HL-60 (cell line): ENCODE data around the gene NPHP1. TPM values are rescaled to one million over a fixed set of nuclear protein-coding genes. Genes with fewer than 3 reads are reported as not detected.
"Not testable (repeated sequence)": the region's sequence is repeated elsewhere in the genome, so short reads cannot be mapped to it uniquely, and the experiment has no call there.

Source experiments
- DNase-seq, 2 experiments: peaks; one replicate each; pipeline ENCODE4 v3.0.0-alpha.2; 2010 to 2020; ENCODE audit warnings: low read depth in 1 of 2, low spot score in 1 of 2
- H3K27ac ChIP-seq: fragments of 250-450 bp; sonication (Bioruptor Pico); replicated peaks from 2 replicates; pipeline ENCODE4 v1.5.1; 2020; ENCODE audit warnings: mild to moderate bottlenecking, moderate library complexity
- H3K27me3 ChIP-seq: fragments of 250-450 bp; sonication (Bioruptor Pico); 2 replicates; pipeline ENCODE4 v1.5.1; 2021; ENCODE audit warnings: mild to moderate bottlenecking, moderate library complexity; ENCODE audit not compliant: insufficient read depth, poor library complexity, severe bottlenecking
- H3K4me3 ChIP-seq: replicated peaks from 2 replicates; pipeline ENCODE4 v1.5.1; 2011; ENCODE audit warnings: mild to moderate bottlenecking, control low read depth, low read length; ENCODE audit not compliant: insufficient read depth
- microRNA-seq: library from miRNA; unstranded; fragments of <30 nt; microRNA quantifications from one replicate; pipeline ENCODE4, GENCODE V29; 2018

The NPHP1 gene

DNA sequence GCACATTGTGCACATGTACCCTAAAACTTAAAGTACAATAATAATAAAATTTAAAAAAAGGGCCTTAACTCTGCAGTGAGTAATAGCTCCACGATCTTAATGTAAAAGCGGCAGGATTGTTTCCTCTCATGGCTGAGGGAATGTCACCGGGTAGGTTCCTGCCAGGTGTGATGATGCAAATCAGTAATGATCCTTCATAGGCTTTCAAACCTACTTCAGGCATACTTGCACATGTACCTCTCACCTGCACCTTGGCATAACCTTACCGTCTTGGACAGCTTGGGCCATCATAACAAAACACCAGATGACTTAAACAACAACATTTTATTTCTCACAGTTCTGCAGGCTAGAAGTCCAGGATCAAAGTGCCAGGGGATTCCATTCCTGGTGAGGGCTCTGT, 128.9 kb downstream of the NPHP1 start:
- not testable (repeated sequence) for H3K27me3 ChIP-seq, H3K4me3 ChIP-seq, H3K27ac ChIP-seq, DNase-seq

Small RNA genes lying within 50 kb of the gene (microRNA-seq; reads per million reads assigned to microRNA genes)
- gene MIR4436B1 = not detected
